GM21360 (cell line): Measurements from ENCODE around the gene KDM2B.

ENCODE experiments used
- ATAC-seq: cut with Tn5 transposase; IDR thresholded peaks from one replicate; pipeline ENCODE4 v1.9.1; 2021; ENCODE audit warnings: mild to moderate bottlenecking, moderate library complexity; ENCODE audit not compliant: unreplicated experiment

The KDM2B gene

DNA sequence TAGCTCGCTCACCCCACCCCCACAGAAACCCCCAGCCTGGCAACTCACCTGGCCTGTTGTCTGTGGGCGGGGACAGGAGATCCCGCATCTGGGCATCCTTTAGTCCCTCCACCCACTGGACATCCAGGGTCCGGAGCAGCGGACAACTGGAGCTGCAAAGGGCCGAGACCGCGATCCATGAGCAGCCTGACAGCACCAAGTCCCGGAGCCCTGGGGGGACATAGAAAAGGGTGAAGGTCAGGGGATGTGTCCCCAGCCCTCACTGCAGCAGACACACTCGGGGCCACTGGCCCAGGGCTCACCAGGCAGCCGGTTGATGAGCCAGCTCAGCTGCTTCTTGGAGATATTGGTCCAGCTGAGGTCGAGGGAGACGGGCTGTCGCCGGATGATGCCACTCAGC, 140.1 kb downstream of the KDM2B start:
- ATAC-seq, result no peak

DNA sequence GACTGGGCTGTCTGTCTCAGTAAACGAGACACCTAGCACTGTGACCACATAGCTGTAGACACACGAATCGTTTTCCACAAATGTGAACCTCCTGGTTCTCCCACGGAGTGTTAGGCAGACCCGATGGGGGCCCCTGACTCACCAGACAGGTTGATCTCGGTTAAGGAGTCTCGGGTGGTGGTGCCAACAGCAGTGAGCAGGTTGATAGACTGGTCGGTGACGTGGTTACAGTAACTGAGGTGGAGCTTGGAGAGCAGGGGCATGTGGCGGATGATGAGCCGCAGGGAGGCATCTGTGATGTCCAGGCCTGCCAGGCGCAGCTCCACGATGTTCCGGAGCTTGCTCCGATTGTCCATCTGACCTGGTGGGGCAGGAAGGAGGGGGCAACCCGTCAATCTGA, 141.1 kb downstream of the KDM2B start:
- ATAC-seq, result no peak

DNA sequence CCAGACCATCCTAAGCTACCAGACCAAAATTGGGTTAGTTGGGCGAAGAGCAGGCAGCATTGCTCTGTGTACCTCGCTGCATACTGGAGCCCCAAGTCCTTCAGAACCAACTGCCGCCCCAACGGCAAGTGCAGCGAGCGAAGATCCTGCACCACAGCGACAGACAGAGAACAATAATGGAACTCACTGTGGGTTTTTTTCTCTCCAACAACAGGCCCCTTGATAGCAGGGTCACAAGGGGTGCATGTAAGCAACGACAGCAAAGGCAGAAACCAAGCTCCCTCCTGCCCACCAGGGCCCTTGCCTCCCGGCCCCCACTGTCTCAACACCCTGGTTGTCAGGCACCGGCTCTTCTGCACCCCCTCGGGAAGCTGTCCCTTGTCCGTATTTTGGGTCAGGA, 141.9 kb downstream of the KDM2B start:
- ATAC-seq, result no peak

DNA sequence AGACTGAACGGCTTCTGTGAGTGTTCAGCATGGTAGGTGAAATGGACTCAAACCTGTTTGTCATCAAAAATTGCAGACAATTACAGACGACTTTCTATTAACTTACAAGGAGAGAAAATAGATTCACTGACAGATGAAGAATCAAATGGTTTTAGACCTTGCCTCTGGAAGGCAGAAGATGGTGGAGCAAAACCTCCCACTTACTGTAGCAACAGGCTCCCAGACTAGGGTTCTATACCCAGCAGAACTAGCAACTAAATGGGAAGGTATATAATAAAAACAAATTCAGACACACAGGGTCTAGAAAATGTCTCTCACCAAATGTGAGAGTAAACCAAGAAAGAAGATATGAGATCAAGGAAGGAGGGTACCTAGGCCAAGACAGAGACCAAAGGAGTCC, 144.1 kb downstream of the KDM2B start:
- ATAC-seq, result no peak

DNA sequence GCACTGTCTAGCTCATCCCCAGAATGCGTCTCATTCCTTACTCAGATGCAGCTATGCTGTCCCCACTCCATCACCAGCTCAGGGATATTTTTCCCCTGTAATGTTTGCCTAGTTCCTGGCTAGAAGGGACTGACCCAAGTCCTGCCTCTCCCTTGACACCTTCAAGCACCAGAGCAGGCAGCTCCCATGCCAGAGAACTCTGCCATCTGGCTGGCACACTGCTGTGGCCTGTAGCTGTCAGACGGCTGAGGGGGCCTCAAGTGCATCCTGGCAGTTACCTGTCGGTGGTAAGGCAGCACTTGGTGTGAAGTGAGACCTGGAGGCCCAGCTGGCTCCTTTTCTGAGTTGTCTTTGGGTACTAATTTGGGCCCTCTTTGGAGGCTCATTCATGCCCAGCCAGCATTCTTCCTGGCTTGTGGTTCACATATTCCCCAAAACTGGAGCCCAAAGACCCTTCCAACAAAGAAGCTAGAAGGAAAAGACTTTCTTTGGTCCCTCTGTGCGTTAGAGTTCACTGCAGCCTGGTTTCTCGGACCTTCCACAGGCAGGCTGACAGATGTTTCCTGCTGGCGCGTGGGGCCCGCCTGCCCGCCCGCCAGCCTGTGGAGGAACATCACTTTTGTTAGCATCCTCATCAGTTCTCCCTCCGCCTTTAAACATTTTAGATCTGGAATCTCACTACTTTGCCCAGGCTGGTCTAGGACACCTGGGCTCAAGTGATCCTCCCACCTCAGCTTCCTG, 147.9 kb downstream of the KDM2B start:
- no peak for ATAC-seq

DNA sequence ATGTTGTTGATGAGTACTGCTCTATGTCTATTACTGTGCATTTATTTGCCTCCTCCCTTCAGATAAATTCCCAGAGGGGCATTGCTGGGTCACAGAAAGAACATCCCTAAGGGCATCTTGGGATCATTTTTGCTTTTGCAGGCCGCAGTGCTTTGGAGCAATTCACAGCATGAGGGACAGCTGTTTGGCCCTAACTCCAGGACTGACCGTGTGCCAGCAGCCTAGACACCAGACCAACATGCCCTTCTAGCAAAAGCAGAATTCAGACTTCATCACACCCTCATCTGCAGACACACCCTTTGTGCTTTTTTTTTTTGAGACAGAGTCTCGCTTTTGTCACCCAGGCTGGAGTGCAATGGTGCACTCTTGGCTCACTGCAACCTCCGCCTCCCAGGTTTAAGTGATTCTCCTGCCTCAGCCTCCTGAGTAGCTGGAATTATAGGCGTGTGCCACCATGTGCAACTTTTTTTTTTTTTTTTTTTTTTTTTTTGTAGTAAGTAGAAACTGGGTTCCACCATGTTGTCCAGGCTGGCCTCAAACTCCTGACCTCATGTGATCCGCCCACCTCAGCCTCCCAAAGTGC, 149.9 kb downstream of the KDM2B start:
- ATAC-seq, result no peak

DNA sequence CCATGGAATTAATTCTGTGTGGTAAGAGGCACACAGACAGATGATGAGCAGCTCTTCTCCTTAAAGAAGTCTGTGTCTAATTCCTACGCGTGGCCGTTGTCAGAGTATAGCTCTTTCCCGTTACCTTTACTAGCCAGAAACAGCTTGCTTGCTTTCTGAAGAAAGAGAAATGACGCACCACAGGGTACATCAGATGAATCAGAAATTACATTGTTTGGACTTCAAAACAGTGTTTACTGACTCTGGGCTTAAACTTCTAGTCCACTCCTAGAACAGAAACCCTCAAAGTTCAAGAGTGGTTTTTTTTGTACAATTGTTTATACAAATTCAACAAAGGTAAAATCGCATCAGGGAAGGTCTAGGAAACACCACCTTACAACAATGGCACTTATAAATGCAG, 151.9 kb downstream of the KDM2B start:
- no peak for ATAC-seq

DNA sequence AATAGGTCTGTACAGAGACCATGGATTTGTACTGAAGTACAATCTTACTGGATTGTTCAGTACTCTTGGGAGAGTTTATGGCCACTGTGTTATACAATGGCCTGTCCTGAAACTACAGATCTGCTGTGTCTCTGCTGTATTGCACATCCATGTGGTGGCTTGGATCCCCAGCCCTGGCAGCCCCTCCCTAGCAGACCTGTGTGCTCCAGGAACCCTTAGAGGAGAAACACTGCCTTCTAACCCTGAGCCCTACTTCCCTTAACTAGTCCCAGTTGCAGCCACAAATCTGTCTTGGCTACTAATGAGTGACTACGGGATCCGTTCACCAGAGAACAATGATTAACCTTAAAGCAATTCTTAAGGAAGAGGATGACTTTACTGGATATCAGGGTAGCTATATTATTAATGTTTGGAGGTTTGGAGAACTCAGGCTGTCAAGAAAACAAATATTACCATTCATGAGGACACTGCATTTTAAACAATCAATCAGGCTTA, 153.2 kb downstream of the KDM2B start:
- ATAC-seq, result no peak

DNA sequence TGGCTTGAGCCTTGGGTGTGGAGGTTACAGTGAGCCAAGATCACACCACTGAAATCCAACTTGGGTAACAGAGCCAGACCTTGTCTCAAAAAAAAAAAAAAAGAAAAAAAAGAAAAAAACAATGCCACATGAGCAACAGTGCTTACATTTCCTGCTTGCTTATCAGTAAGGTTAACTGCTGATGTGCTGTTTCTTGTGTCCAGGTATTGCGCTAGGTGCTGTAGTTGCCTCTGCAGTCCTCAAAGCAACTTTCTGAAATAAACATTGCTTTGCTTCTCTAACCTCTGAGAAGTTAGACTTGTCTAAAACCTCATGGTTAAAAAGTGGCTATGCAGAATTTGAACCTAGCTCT, 156.2 kb downstream of the KDM2B start:
- no peak for ATAC-seq

DNA sequence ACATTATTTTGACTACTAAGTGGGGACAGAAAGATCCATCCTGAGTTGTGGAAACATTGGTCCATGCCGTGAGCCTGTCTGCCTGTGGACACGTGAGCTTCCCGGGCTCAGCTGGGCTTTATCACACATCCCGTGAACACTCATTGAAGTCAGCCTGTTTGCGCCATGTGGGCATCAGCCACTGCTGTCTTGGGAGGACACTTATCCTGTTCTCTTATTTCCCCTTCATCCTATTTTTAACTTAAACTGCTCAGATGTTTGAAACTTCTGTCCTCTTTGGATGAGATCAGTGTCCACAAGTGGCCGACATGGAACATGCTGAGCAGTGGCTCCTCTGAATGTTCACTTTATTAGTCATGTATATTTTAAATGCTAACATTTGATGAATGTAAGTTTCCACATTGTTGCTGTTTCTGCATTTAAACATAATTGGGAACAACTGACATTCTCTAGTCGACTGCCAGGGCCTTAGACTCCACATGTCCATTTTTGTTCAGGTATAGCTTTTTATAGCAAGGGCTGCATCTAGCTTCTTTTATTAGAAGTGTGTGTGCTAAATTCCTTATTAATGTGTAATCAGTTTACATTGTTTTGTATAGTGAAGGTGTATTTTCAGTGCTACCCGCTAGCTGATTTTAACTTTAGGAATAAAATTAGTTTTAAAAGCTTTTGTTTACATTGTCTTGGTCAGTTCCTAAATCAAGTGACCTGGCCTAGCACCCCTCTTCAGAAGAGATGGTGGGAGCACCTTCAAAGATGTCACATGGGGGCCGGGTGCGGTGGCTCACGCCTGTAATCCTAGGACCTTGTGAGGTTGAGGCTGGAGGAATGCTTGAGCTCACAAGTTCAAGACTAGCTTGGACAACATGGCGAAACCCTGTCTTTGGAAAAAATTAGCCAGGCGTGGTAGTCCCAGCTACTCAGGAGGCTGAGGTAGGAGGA, 156.9 kb downstream of the KDM2B start:
- no peak for ATAC-seq

DNA sequence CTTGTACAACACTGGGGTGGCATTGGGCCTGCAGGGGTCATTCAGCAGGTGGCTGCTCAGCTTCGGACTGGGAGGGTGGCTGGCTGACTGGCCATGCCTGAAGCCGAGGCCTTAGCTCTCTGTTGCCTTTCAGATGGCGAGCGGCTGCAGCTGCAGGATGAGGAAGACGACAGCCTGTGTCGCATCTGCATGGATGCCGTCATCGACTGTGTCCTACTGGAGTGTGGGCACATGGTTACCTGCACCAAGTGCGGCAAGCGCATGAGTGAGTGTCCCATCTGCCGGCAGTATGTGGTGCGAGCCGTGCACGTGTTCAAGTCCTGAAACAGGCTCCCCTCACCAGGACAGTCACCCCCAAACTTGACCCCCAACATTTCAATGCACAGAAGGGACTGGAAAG, 157.6 kb downstream of the KDM2B start:
- no peak for ATAC-seq

DNA sequence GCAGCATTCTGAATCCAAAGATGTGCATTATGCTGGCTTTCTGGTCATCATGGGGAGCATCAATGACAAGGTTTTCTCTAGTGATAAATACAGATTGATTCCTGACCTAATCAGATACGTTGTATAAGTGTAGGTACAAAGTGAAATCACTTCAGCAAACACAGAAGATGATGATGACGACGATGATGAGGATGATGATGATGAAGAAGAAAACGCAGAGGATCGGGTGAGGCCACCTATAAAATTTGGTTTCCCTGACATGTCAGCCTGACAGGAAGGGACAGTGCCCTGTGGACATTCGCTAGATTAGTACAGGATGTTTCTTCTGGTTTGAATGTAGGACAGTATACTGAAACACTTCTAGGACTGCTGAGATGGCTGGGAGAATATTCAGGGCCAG, 160.7 kb downstream of the KDM2B start:
- ATAC-seq, result no peak

DNA sequence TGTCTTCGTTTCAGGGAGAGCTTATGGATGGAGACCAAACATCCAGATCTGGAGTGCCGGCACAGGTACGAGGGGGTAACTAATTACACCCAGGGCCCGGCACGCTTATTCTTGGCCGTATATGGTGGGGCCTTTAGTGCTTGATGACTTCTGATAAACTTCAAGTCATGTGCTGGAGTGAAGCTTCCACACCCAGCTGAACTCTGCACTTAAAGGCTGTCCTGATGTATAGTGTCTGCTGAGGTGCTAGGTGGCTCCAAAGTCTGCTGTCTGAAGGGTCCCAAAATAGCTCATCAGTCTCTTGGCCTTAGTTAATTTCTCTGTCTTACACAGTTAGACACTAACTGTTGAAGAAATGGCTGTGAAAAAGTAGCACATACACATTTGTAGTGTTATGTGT, 163.0 kb downstream of the KDM2B start:
- ATAC-seq, result no peak

DNA sequence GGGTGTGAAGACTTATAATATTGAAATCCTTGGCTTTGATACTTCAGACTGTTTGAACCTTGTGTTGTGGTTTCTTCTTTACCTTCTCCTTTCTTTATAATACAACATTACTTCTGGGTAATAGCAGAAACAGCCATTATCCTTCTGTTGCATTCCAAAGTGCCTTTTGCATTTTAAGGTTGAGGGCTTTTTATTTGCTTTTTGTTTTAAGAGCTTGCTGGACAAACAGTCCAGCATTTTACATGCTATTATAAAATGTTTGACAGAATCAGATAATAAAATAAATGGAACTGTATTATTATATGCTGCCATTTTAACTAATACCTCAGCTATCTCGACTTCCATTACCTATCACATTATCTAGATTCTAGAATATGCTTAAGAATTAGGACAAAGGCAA, 166.9 kb downstream of the KDM2B start:
- ATAC-seq, result no peak

DNA sequence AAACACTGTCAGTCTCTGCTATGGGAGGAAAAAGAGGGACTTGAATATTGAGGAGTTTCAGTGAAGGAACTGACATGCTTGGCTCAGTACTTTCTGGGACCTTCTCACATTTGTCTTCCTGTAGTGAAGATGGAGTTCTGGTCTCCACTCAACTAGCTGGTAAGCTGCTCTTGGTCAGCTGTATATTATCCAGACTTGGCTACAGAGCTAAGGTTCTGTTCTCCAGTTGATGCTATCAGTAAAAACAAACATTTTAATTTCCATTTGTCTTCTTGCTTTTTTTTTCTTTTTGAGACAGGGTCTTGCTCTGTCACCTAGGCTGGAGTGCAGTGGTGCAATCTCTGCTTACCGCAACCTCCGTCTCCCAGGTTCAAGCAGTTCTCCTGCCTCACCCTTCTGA, 175.6 kb downstream of the KDM2B start:
- no peak for ATAC-seq

DNA sequence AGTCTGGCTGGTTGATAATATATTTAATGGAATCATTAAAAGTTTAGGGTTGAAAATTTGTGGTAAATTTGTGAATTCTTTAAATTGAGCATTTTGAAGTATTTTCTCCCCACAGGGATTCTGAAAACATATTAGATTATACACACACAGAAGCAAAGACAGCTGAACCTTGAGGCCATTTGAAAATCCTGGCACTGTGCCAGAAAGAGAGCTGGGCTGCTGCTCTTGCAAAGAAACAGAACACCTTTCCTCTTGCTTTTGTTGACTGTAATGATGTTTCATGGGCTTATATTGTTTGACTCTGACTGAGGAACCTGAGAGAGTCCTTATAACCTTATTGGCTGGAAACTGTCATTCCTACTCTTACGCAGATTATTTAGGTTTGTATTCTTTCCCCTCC, 176.1 kb downstream of the KDM2B start:
- no peak for ATAC-seq

DNA sequence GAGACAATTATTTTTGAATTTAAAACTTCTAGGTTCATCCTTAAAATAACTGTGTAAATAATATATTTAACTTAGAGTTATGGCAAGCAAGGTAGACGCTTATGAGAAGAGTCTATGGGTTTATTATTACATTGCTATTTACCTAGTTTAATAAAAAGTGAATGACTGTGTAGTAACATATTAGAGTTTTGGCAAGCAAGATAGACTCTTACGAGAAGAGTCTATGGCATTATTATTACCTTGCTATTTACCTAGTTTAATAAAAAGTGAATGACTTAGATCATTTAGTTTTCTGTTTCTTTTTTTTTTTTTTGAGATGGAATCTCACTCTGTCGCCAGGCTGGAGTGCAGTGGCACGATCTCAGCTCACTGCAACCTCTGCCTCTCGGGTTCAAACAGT, 177.1 kb downstream of the KDM2B start:
- ATAC-seq, result no peak

DNA sequence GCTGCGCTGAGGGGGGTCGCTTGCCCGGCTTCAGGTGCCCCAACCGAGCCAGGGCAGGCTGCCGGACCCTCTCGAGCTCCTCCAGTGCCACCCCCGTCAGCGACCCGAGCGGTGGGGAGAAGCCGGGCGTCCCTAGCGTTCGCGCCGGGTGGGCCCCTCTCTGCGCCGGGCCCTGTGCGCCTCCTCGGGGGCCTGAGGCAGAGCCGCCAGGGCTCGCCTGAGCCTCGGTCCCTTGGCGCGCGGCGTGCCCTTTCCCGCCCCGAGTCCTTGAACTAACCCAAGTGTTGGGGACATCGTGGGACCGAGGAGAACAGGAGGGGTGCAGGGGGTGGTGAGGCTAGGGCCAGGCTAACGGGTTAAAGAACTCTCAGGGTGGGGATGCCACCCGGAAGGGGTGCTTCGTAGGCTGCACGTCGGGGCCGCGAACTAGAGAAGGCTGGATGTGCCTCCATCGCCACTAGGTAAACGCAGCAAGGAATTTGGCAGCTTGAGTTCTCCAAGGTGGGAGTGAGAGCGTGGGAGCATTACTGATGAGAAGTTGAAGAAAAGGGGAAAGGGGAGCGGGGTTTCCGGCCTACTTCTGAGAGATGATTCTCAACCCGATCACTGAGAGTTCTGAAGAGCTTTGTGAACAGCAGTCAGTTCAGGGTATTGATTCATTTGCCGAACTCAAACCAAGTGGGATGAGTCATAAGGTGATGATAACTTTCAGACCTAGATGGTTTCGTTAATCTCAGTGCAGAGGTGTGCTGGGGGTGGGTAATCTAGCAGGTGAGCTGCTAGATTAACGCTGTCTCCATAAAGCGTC, 180.3 kb downstream of the KDM2B start:
- ATAC-seq, result peak; percentile 33

DNA sequence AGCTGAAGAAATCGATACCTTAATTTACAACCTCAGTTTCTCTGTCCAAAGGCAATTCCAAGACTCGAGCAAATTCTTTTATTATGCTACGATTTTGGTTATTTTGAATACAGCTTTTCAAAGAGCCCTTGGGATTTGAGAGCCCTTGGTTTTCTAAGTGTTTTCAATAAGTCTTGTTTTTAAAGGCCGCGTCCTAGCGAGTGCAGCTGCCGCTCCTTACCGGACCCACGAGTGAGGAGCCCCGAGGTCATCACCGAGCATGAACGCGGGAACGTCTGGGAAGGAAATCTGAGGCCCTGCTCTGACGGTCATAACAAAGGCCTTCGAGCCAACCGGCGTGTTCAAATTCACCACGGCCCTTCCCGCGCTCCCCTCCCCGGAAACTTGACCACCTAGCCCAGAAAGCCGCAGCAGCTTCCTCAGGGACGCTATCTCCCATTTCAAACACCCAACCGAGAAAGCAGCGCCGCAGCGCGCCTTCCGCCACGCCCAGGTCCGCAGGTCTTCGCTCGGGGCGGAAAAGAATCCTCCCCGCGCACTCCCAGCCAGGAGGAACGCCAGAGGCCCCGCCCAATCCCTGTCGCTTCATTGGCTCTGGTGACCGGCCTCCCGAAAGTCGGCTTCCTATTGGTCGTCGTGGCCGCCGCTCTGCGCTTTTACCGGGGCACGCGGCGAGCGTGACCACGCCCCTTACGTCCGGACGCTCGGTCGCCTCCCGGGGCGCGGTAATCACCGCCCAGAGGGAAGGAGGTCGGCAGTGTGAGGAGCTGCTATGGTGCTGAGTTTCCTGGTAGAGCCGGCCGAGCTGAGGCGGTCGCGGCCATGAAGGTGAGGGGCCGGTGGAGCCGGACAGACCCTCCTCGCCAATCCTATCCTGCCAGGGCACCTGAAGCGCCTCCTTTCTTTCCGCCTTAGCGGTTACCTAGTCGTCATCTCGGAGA, 181.2 kb downstream of the KDM2B start, which contains the start of gene RNF34:
Gene RNF34 (plus strand): TSS at position 728 of the 941 bp plus-strand sequence. CDS start 95 bp downstream, at position 823.
- peak; percentile 90 for ATAC-seq

DNA sequence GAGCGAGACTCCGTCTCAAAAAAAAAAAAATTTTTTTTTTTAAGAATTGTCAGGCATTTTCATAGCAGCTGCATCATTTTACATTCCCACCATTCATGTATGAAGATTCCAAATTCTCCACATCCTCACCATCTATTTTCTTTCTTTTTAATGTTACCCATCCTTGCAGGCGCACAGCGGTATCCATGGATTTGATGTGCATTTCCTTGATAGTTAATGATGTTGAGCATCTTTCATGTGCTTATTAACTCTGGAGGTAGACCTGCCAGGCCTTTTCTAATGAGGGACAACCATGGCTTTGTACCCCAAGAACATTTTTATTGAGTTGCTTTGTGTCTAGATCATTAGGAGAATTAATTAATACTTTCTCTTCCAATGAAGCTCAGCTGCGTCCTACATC, 182.5 kb downstream of the KDM2B start:
- ATAC-seq, result no peak
